ENCODE results near the gene SCGB1D1.
"Not testable (repeated sequence)": the region's sequence is repeated elsewhere in the genome, so short reads cannot be mapped to it uniquely, and the experiment has no call there.

SCGB1D1 gene

GRCh38 chr11:62166371-62166770 is 23.6 kb upstream of the SCGB1D1 start:
- no peak for DNase-seq (ENCODE audit: low read depth, low spot score)

- no peak for DNase-seq (ENCODE audit: low read depth, low spot score)
Observed at GRCh38 chr11:62169448-62169847, 20.6 kb upstream of the SCGB1D1 start.

- no peak for DNase-seq (ENCODE audit: low read depth, low spot score)
Observed at GRCh38 chr11:62169935-62170334, 20.1 kb upstream of the SCGB1D1 start.

- DNase-seq (ENCODE audit: low read depth, low spot score) = peak; percentile 39
Observed at GRCh38 chr11:62171261-62171723, 18.7 kb upstream of the SCGB1D1 start.

GRCh38 chr11:62172294-62172693 is 17.7 kb upstream of the SCGB1D1 start:
- DNase-seq (ENCODE audit: low read depth, low spot score) = no peak

GRCh38 chr11:62176766-62177165 is 13.2 kb upstream of the SCGB1D1 start:
- no peak for DNase-seq (ENCODE audit: low read depth, low spot score)

- DNase-seq (ENCODE audit: low read depth, low spot score) = no peak
Observed at GRCh38 chr11:62179995-62180394, 10.0 kb upstream of the SCGB1D1 start.

GRCh38 chr11:62181097-62181496 is 8.9 kb upstream of the SCGB1D1 start:
- DNase-seq (ENCODE audit: low read depth, low spot score) = no peak

GRCh38 chr11:62182147-62182891 is 7.7 kb upstream of the SCGB1D1 start:
- no peak for DNase-seq (ENCODE audit: low read depth, low spot score)

- no peak for DNase-seq (ENCODE audit: low read depth, low spot score)
Observed at GRCh38 chr11:62186195-62186594, 3.8 kb upstream of the SCGB1D1 start.

- DNase-seq (ENCODE audit: low read depth, low spot score) = no peak
Observed at GRCh38 chr11:62193952-62194351, 3.9 kb downstream of the SCGB1D1 start.

GRCh38 chr11:62195010-62195409 is 5.0 kb downstream of the SCGB1D1 start:
- DNase-seq (ENCODE audit: low read depth, low spot score) = not testable (repeated sequence)

- no peak for DNase-seq (ENCODE audit: low read depth, low spot score)
Observed at GRCh38 chr11:62195945-62196344, 5.9 kb downstream of the SCGB1D1 start.

- DNase-seq (ENCODE audit: low read depth, low spot score) = not testable (repeated sequence)
Observed at GRCh38 chr11:62197400-62197799, 7.4 kb downstream of the SCGB1D1 start.

- DNase-seq (ENCODE audit: low read depth, low spot score) = no peak
Observed at GRCh38 chr11:62201376-62201775, 11.4 kb downstream of the SCGB1D1 start.

- DNase-seq (ENCODE audit: low read depth, low spot score) = no peak
Observed at GRCh38 chr11:62202910-62203309, 12.9 kb downstream of the SCGB1D1 start.

GRCh38 chr11:62204430-62204829 is 14.4 kb downstream of the SCGB1D1 start:
- no peak for DNase-seq (ENCODE audit: low read depth, low spot score)

GRCh38 chr11:62205441-62205840 is 15.4 kb downstream of the SCGB1D1 start:
- DNase-seq (ENCODE audit: low read depth, low spot score) = no peak

- DNase-seq (ENCODE audit: low read depth, low spot score) = not testable (repeated sequence)
Observed at GRCh38 chr11:62206276-62207066, 16.5 kb downstream of the SCGB1D1 start.

- DNase-seq (ENCODE audit: low read depth, low spot score) = no peak
Observed at GRCh38 chr11:62208785-62209144, 18.7 kb downstream of the SCGB1D1 start.

- DNase-seq (ENCODE audit: low read depth, low spot score) = no peak
Observed at GRCh38 chr11:62217191-62217748, 27.3 kb downstream of the SCGB1D1 start.

GRCh38 chr11:62221498-62221897 is 31.5 kb downstream of the SCGB1D1 start:
- no peak for DNase-seq (ENCODE audit: low read depth, low spot score)

GRCh38 chr11:62223095-62223494 is 33.1 kb downstream of the SCGB1D1 start:
- no peak for DNase-seq (ENCODE audit: low read depth, low spot score)
